Loucy (cell line): ENCODE data around the gene CALML4.

Experiments
- EZH2phosphoT487 ChIP-seq: fragments of 200-600 bp; IDR thresholded peaks from 2 replicates; pipeline ENCODE4 v1.6.1; 2018; ENCODE audit warnings: antibody characterized with exemption, mild to moderate bottlenecking, moderate library complexity, borderline replicate concordance
- TF ChIP-seq, protein P1 (sequence below): fragments of 200-600 bp; sonication (generic); conservative IDR thresholded peaks from 2 replicates; pipeline ENCODE4 v1.5.1; 2014; ENCODE audit warnings: mild to moderate bottlenecking, antibody characterized with exemption, low read length

DNA sequence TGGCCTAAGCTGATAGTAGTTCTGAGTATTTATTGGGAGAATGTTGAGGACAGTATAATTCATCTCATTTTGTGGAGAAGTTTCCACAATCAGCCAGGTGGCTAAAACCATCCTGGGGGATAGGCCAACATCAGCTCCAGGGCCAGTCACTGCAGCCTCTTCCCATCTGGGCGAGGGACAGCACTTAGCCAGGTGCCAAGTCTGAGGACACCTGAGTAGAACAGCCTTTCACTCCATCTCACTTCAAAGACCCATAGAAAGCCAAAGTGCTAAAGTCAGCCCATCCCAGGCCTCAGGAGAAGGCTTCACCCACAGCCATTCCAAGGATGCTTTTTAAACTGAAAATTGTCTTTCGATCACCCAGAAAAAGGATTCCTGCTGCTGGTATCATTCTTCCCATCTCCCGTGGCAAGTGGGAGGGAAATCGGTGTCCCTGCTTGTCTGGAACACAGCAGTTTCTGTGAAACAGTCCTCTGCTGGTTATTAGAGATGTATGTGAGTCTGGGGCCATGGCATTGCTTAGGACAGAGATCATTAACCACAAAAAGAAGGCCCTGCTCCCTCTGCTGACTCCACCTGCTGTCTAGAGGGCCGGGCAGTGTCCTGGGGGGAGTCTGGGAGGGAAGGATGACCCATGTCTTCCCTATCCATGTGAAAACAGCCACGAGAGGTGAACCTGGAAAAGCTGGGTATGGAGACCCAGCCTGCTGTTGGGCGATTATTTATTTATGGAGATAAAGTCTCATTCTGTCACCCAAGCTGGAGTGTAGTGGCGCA is 9.6 kb downstream of the CALML4 start:
- TF ChIP-seq, protein P1, sequence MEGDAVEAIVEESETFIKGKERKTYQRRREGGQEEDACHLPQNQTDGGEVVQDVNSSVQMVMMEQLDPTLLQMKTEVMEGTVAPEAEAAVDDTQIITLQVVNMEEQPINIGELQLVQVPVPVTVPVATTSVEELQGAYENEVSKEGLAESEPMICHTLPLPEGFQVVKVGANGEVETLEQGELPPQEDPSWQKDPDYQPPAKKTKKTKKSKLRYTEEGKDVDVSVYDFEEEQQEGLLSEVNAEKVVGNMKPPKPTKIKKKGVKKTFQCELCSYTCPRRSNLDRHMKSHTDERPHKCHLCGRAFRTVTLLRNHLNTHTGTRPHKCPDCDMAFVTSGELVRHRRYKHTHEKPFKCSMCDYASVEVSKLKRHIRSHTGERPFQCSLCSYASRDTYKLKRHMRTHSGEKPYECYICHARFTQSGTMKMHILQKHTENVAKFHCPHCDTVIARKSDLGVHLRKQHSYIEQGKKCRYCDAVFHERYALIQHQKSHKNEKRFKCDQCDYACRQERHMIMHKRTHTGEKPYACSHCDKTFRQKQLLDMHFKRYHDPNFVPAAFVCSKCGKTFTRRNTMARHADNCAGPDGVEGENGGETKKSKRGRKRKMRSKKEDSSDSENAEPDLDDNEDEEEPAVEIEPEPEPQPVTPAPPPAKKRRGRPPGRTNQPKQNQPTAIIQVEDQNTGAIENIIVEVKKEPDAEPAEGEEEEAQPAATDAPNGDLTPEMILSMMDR: no peak
- TF ChIP-seq EZH2phosphoT487: no peak
